Lower lobe of right lung (tissue), 2 donors: Measurements from ENCODE around the gene PNCK. TPM values are rescaled to one million over a fixed set of nuclear protein-coding genes. Genes with fewer than 3 reads are reported as not detected.

Source experiments
- ATAC-seq, 2 donors: fragments of 200-7000 bp; cut with Tn5 transposase; one replicate each; pipeline ENCODE4 v1.9.1; 2020 to 2022; ENCODE audit warnings: mild to moderate bottlenecking in 2 of 2, moderate library complexity in 2 of 2
- DNase-seq: peaks from one replicate; pipeline ENCODE4 v3.0.0-alpha.2; 2020
- H3K27ac ChIP-seq: fragments of 200-600 bp; one replicate; pipeline ENCODE4 v1.8.0; 2022
- H3K27me3 ChIP-seq: fragments of 200-600 bp; one replicate; pipeline ENCODE4 v1.8.0; 2022; ENCODE audit warnings: low read depth
- H3K36me3 ChIP-seq: fragments of 200-600 bp; one replicate; pipeline ENCODE4 v1.8.0; 2022; ENCODE audit warnings: mild to moderate bottlenecking
- H3K4me1 ChIP-seq: fragments of 200-600 bp; one replicate; pipeline ENCODE4 v1.8.0; 2022
- H3K4me3 ChIP-seq: fragments of 200-600 bp; one replicate; pipeline ENCODE4 v1.8.0; 2022; ENCODE audit warnings: mild to moderate bottlenecking
- H3K9me3 ChIP-seq: fragments of 200-600 bp; one replicate; pipeline ENCODE4 v1.8.0; 2022
- intact Hi-C: fragments of 100-400 bp; cut with DNase I; formaldehyde crosslinking; loops from one replicate; pipeline ENCODE4 v1.11.0; 2022
- total RNA-seq: library from RNA; stranded (reverse); fragmentation: NEBNext Ultra II Directional; extraction: Animal tissue kit (Norgen Biotek cat#: 25700); gene quantifications from one replicate; pipeline ENCODE4 v1.2.1, GENCODE V29; 2021
- TF ChIP-seq, protein P1 (sequence below): fragments of 200-600 bp; IDR thresholded peaks from one replicate; pipeline ENCODE4 v1.8.0; 2022; ENCODE audit warnings: antibody characterized with exemption, mild to moderate bottlenecking
- donor health status: DM: no; HTN: yes; CAD: no; lungs with severe emphysema.

Gene PNCK
- total RNA-seq, 1 donor from 2014 or later, result not detected

- Histone ChIP-seq H3K36me3 (no peaks in the 10 kb centered on the region), H3K4me3 (no peak overlapping the region), H3K9me3 (no peaks in the 10 kb centered on the region), H3K4me1 (no peaks in the 10 kb centered on the region), H3K27ac (no peak overlapping the region), H3K27me3 (peaks cover 7% of the 10 kb centered on the region)
- no peak for DNase-seq
- TF ChIP-seq, protein P1, sequence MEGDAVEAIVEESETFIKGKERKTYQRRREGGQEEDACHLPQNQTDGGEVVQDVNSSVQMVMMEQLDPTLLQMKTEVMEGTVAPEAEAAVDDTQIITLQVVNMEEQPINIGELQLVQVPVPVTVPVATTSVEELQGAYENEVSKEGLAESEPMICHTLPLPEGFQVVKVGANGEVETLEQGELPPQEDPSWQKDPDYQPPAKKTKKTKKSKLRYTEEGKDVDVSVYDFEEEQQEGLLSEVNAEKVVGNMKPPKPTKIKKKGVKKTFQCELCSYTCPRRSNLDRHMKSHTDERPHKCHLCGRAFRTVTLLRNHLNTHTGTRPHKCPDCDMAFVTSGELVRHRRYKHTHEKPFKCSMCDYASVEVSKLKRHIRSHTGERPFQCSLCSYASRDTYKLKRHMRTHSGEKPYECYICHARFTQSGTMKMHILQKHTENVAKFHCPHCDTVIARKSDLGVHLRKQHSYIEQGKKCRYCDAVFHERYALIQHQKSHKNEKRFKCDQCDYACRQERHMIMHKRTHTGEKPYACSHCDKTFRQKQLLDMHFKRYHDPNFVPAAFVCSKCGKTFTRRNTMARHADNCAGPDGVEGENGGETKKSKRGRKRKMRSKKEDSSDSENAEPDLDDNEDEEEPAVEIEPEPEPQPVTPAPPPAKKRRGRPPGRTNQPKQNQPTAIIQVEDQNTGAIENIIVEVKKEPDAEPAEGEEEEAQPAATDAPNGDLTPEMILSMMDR, result no peak
- intact Hi-C loops, result no loop called here
- no peak for ATAC-seq
Measured at GRCh38 chrX:153653556-153653955, 20.1 kb downstream of the PNCK start.

- Histone ChIP-seq H3K27ac (no peak overlapping the region), H3K4me1 (no peaks in the 10 kb centered on the region), H3K27me3 (peaks cover 26% of the 10 kb centered on the region), H3K9me3 (no peaks in the 10 kb centered on the region), H3K36me3 (no peaks in the 10 kb centered on the region), H3K4me3 (no peak overlapping the region)
- TF ChIP-seq, protein P1, result no peak
- DNase-seq (no peak), ATAC-seq (no peak)
- intact Hi-C loops, result no loop called here
Measured at GRCh38 chrX:153651540-153652079, 22.0 kb downstream of the PNCK start.

DNA sequence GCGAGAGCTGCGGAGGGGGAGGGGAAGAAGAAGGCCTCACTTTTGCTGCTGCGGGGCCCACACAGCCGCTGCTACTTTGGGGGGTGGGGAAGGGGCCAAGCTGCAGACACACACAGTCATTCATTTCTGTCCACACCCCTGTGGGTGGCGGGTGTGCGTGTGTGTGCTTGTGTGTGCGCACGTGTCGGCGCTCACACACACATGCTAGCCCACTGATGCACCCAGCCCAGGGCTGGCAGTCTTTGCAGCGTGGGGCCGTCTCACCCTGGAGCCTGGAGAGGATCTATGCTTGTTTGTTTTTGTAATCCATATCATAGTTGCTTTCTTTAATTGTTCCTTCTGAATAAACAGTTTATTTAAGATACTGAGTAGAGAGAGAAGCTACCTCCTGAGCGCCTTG, 22.7 kb downstream of the PNCK start:
- TF ChIP-seq, protein P1, result no peak
- Histone ChIP-seq H3K27me3 (peaks cover 29% of the 10 kb centered on the region), H3K9me3 (no peaks in the 10 kb centered on the region)

DNA sequence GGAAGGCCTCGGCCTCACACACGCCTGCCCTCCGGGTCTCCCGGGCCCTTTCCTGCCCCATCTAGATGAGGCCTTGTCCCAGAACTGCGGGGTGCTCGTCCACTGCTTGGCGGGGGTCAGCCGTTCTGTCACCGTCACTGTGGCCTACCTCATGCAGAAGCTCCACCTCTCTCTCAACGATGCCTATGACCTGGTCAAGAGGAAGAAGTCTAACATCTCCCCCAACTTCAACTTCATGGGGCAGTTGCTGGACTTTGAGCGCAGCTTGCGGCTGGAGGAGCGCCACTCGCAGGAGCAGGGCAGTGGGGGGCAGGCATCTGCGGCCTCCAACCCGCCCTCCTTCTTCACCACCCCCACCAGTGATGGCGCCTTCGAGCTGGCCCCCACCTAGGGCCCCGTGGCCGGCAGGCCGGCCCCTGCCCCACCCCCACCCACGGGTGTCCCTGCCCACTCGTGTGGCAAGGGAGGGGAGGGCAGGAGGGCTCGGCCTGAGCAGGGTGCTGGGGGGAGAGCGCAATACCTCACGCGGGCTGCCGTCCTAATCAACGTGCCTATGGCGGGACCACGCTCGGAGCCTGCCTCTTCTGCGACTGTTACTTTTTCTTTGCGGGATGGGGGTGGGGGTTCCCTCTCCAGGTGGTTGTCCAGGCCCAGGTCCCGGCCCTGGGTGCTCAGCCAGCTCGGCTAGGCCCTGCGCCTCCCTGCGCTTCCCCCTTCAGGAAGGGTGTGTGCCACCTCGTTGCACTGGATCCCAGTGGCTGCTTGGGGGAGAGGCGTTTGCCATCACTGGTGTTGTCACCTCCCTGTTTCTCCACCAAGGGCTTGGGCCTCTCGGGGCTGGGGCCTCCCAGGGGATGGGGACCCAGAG, 23.5 kb downstream of the PNCK start:
- peaks cover 32% of the 10 kb centered on the region for H3K27me3 ChIP-seq
- no peak for ATAC-seq

More for the DNA sequence above, 22.7 kb downstream of the PNCK start:
- no peak for ATAC-seq
- no peaks in the 10 kb centered on the region for H3K4me1 ChIP-seq
- intact Hi-C loops, result no loop called here
- DNase-seq, result peak; percentile 17
- H3K36me3 ChIP-seq, result no peaks in the 10 kb centered on the region
- no peak overlapping the region for H3K27ac ChIP-seq
- H3K4me3 ChIP-seq, result no peak overlapping the region

GRCh38 chrX:153649178-153649914, 24.3 kb downstream of the PNCK start:
- ATAC-seq (peak; percentile 81 to 90), DNase-seq (peak; percentile 70)
- no peak overlapping the region for H3K27ac ChIP-seq
- no peaks in the 10 kb centered on the region for H3K36me3 ChIP-seq
- peaks cover 40% of the 10 kb centered on the region for H3K27me3 ChIP-seq
- H3K4me3 ChIP-seq, result no peak overlapping the region
- H3K9me3 ChIP-seq, result no peaks in the 10 kb centered on the region
- no peaks in the 10 kb centered on the region for H3K4me1 ChIP-seq
- TF ChIP-seq, protein P1, result peak; percentile 41
- intact Hi-C loops, result no loop called here

More for the DNA sequence above, 23.5 kb downstream of the PNCK start:
- Histone ChIP-seq H3K36me3 (no peaks in the 10 kb centered on the region), H3K27ac (no peak overlapping the region), H3K9me3 (no peaks in the 10 kb centered on the region), H3K4me1 (no peaks in the 10 kb centered on the region), H3K4me3 (no peak overlapping the region)
- intact Hi-C loops, result no loop called here
- TF ChIP-seq, protein P1, result no peak
- DNase-seq, result peak; percentile 21
